PC-9 (cell line): Measurements from ENCODE around the gene ARL6.

Experiments
- CTCF ChIP-seq: fragments of 200-600 bp; sonication (generic); conservative IDR thresholded peaks from 2 replicates; pipeline ENCODE4 v1.6.1; 2017; ENCODE audit warnings: mixed run types, antibody characterized with exemption, mild to moderate bottlenecking, moderate library complexity
- EZH2 ChIP-seq: fragments of 200-600 bp; sonication (generic); IDR thresholded peaks from 2 replicates; pipeline ENCODE4 v1.8.0; 2017; ENCODE audit warnings: antibody characterized with exemption, low read depth

GRCh38 chr3:97721446-97721845 is 43.1 kb upstream of the ARL6 start:
- TF ChIP-seq CTCF, result no peak
- TF ChIP-seq EZH2, result no peak
